Gastrocnemius medialis (tissue), 4 donors: ENCODE data around the gene WLS. TPM values are rescaled to one million over a fixed set of nuclear protein-coding genes. Genes with fewer than 3 reads are reported as not detected.

Source experiments
- ATAC-seq, 2 donors: fragments of 150-250 bp; one replicate each; pipeline ENCODE4 v1.9.1; 2016
- DNase-seq, 2 donors: peaks; one replicate each; pipeline ENCODE4 v3.0.0-alpha.2; 2019
- H3K27ac ChIP-seq, 4 donors: fragments of 200-600 bp; sonication (generic); 1 replicate in 1 of 4; 2 replicates in 3 of 4; pipeline ENCODE4 v1.5.1; 2016 to 2018; ENCODE audit warnings: mild to moderate bottlenecking in 2 of 4, moderate library complexity in 1 of 4
- H3K27me3 ChIP-seq, 3 donors: fragments of 200-600 bp; sonication (generic) in 2 of 3; 1 replicate in 1 of 3; 2 replicates in 2 of 3; pipeline versions ENCODE4 v1.5.1 to v1.6.0; 2016 to 2019; ENCODE audit warnings: mild to moderate bottlenecking in 1 of 3, moderate library complexity in 1 of 3
- H3K36me3 ChIP-seq, 2 donors: fragments of 200-600 bp; sonication (generic) in 1 of 2; one replicate each; pipeline ENCODE4 v1.5.1; 2017 to 2018
- H3K4me1 ChIP-seq, 2 donors: fragments of 200-600 bp; sonication (generic) in 1 of 2; one replicate each; pipeline ENCODE4 v1.5.1; 2016 to 2017; ENCODE audit warnings: mild to moderate bottlenecking in 2 of 2
- H3K4me3 ChIP-seq, 4 donors: fragments of 200-600 bp; sonication (generic) in 3 of 4; 1 replicate in 1 of 4; 2 replicates in 3 of 4; pipeline ENCODE4 v1.5.1; 2016 to 2019; ENCODE audit warnings: mild to moderate bottlenecking in 2 of 4
- H3K9me3 ChIP-seq, 3 donors: fragments of 200-600 bp; sonication (generic) in 2 of 3; 1 replicate in 1 of 3; 2 replicates in 2 of 3; pipeline ENCODE4 v1.5.1; 2016 to 2019
- POLR2A ChIP-seq, 2 donors: fragments of 450-650 bp; IDR thresholded peaks; one replicate each; pipeline ENCODE4 v1.6.1; 2017; ENCODE audit warnings: antibody characterized with exemption in 2 of 2, mild to moderate bottlenecking in 2 of 2, moderate library complexity in 2 of 2
- in situ Hi-C, 4 donors: fragments of 200-750 bp; cut with MboI; loops; one replicate each; pipeline versions ENCODE4 v1.15.0 to v1.8.0; 2017; ENCODE audit warnings: low sequenced_read_pairs in 4 of 4
- intact Hi-C: fragments of 100-400 bp; cut with DNase I; formaldehyde crosslinking; loops from one replicate; pipeline ENCODE4 v1.15.1; 2023; ENCODE audit warnings: low total_unique reads
- microRNA counts, 2 donors: library from miRNA; unstranded; fragments of <30 nt; microRNA quantifications; one replicate each; lab custom pipeline; 2016
- microRNA-seq, 2 donors: library from miRNA; unstranded; fragments of <30 nt; microRNA quantifications; one replicate each; pipeline ENCODE4, GENCODE V29; 2016; ENCODE audit warnings: borderline replicate concordance in 2 of 2
- total RNA-seq, 4 donors: library from RNA; depleted of rRNA; stranded (reverse); fragments of >200 nt; gene quantifications; one replicate each; pipeline versions ENCODE4 v1.1.0 to v1.2.3, GENCODE V29; 2016
- TF ChIP-seq, protein P1 (sequence below), 5 experiments: fragments of 450-650 bp in 3 of 5; fragments of 200-600 bp in 2 of 5; sonication (generic) in 2 of 5; IDR thresholded peaks in 4 of 5; conservative IDR thresholded peaks in 1 of 5; 1 replicate in 4 of 5; 2 replicates in 1 of 5; pipeline ENCODE4 v1.5.1; 2016 to 2019; ENCODE audit warnings: antibody characterized with exemption in 5 of 5, mild to moderate bottlenecking in 3 of 5, moderate library complexity in 3 of 5

WLS gene
- total RNA-seq, 4 donors from 2014 or later: 8.6 to 15.7 (median 11.6) TPM

DNA sequence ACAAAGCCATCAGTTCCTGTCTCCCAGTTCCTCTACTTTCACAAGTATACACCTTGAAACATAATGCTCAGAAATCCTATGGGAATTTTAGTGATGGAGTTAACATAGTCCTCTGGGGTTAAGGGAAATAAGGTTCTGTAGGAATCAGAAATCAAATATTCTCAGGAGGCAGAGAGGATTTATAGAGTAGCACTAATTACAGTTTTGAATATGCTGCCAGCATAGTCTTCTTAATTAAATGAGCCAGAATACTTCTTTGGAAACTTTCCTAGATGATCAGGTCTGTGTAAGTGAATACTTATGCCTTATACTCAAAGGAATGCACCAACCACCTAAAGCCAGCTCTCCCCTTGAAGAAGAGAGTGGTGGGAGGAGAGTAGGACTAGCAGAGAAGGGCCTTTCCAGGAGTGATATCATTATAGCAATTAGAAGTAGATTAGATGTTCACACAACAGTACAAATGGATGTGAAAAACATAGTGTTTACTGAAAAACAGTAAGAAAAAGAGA, 150.5 kb downstream of the WLS start:
- H3K9me3 ChIP-seq: no peaks in the 10 kb centered on the region
- H3K27ac ChIP-seq: no peak overlapping the region
- no peaks in the 10 kb centered on the region for H3K4me1 ChIP-seq
- no peak for TF ChIP-seq POLR2A (IDR thresholded peaks at IDR 0.05)
- TF ChIP-seq, protein P1, sequence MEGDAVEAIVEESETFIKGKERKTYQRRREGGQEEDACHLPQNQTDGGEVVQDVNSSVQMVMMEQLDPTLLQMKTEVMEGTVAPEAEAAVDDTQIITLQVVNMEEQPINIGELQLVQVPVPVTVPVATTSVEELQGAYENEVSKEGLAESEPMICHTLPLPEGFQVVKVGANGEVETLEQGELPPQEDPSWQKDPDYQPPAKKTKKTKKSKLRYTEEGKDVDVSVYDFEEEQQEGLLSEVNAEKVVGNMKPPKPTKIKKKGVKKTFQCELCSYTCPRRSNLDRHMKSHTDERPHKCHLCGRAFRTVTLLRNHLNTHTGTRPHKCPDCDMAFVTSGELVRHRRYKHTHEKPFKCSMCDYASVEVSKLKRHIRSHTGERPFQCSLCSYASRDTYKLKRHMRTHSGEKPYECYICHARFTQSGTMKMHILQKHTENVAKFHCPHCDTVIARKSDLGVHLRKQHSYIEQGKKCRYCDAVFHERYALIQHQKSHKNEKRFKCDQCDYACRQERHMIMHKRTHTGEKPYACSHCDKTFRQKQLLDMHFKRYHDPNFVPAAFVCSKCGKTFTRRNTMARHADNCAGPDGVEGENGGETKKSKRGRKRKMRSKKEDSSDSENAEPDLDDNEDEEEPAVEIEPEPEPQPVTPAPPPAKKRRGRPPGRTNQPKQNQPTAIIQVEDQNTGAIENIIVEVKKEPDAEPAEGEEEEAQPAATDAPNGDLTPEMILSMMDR (IDR thresholded peaks at IDR 0.05 in 4 of 5, conservative IDR thresholded peaks at IDR 0.05 in 1 of 5): no peak
- DNase-seq (no peak), ATAC-seq (no peak)
- H3K4me3 ChIP-seq: no peak overlapping the region
- in situ Hi-C loops: no loop called here
- intact Hi-C loops: no loop called here
- no peaks in the 10 kb centered on the region for H3K27me3 ChIP-seq
- H3K36me3 ChIP-seq: no peaks in the 10 kb centered on the region

GRCh38 chr1:68078647-68079046, 153.7 kb downstream of the WLS start:
- DNase-seq: no peak
- no peaks in the 10 kb centered on the region for H3K36me3 ChIP-seq
- in situ Hi-C loops (no loop called here), intact Hi-C loops (no loop called here)
- H3K4me1 ChIP-seq: no peaks in the 10 kb centered on the region
- no peaks in the 10 kb centered on the region for H3K27me3 ChIP-seq
- H3K9me3 ChIP-seq: no peaks in the 10 kb centered on the region
- no peak for ATAC-seq
- TF ChIP-seq POLR2A (IDR thresholded peaks at IDR 0.05): no peak
- TF ChIP-seq, protein P1 (IDR thresholded peaks at IDR 0.05 in 4 of 5, conservative IDR thresholded peaks at IDR 0.05 in 1 of 5): no peak
- H3K27ac ChIP-seq: no peak overlapping the region
- H3K4me3 ChIP-seq: no peak overlapping the region

MicroRNAs within 50 kb of the gene (microRNA counts, 767-probe panel; counts per million panel counts)
- 356 to 448 counts per million in 2 donors for microRNA hsa-miR-1262 (lab: Ali Mortazavi, UCI)

Small RNA genes within 50 kb of the gene (microRNA-seq; reads per million reads assigned to microRNA genes)
- gene MIR1262: 0.85 to 2.4 reads per million in 2 donors

Other genes with a start within 250 kb of the WLS start
- gene DIRAS3, start 181.9 kb downstream of the WLS start, total RNA-seq: under 1 TPM in 3 of 4 donors, not detected in 1; 0.44 to 0.71 (median 0.59) TPM
- not detected for gene RPE65, start 217.4 kb upstream of the WLS start, total RNA-seq